Stimulated activated CD8-positive, alpha-beta memory T cell treated with anti-CD3 and anti-CD28 coated beads, Interleukin-7, amount 100 ng/mL, for 24 hours (primary cell): Measurements from ENCODE around the gene BAAT.
"Not testable (repeated sequence)": the region's sequence is repeated elsewhere in the genome, so short reads cannot be mapped to it uniquely, and the experiment has no call there.

Experiments used
- DNase-seq: peaks from one replicate; pipeline ENCODE4 v3.0.0-alpha.2; 2020; ENCODE audit warnings: low read depth

BAAT gene

GRCh38 chr9:101384873-101385536 is at the start of gene BAAT:
Gene BAAT (minus strand): TSS chr9:101385006. CDS start chr9:101371404, 13,602 bp downstream.
- DNase-seq, result not testable (repeated sequence)

GRCh38 chr9:101433229-101433628 is 48.4 kb upstream of the BAAT start:
- no peak for DNase-seq

- no peak for DNase-seq
Measured at GRCh38 chr9:101432740-101433139, 47.9 kb upstream of the BAAT start.

GRCh38 chr9:101432171-101432570 is 47.4 kb upstream of the BAAT start:
- no peak for DNase-seq

- no peak for DNase-seq
Measured at GRCh38 chr9:101429736-101430135, 44.9 kb upstream of the BAAT start.

GRCh38 chr9:101428909-101429308 is 44.1 kb upstream of the BAAT start:
- no peak for DNase-seq

- DNase-seq, result no peak
Measured at GRCh38 chr9:101427957-101428655, 43.3 kb upstream of the BAAT start.

GRCh38 chr9:101427358-101427757 is 42.6 kb upstream of the BAAT start:
- no peak for DNase-seq

GRCh38 chr9:101421653-101422065 is 36.9 kb upstream of the BAAT start:
- no peak for DNase-seq

- DNase-seq, result no peak
Measured at GRCh38 chr9:101419863-101420262, 35.1 kb upstream of the BAAT start.

- no peak for DNase-seq
Measured at GRCh38 chr9:101418518-101419430, 34.0 kb upstream of the BAAT start.

GRCh38 chr9:101417977-101418376 is 33.2 kb upstream of the BAAT start:
- no peak for DNase-seq

- no peak for DNase-seq
Measured at GRCh38 chr9:101417389-101417788, 32.6 kb upstream of the BAAT start.

GRCh38 chr9:101415578-101415977 is 30.8 kb upstream of the BAAT start:
- no peak for DNase-seq

GRCh38 chr9:101414839-101415238 is 30.0 kb upstream of the BAAT start:
- no peak for DNase-seq

- no peak for DNase-seq
Measured at GRCh38 chr9:101409079-101409477, 24.3 kb upstream of the BAAT start.

- DNase-seq, result no peak
Measured at GRCh38 chr9:101408374-101409078, 23.7 kb upstream of the BAAT start.

- DNase-seq, result no peak
Measured at GRCh38 chr9:101403516-101404285, 18.9 kb upstream of the BAAT start.

- DNase-seq, result no peak
Measured at GRCh38 chr9:101400120-101400519, 15.3 kb upstream of the BAAT start.

GRCh38 chr9:101399643-101399970 is 14.8 kb upstream of the BAAT start:
- no peak for DNase-seq

GRCh38 chr9:101398930-101399642 is 14.3 kb upstream of the BAAT start:
- DNase-seq, result peak; percentile 4
